ENCODE measurements around the gene PAN3.

PAN3 gene

GRCh38 chr13:28218679-28219078 is 80.3 kb downstream of the PAN3 start:
- Histone ChIP-seq H3K4me3 (no peak overlapping the region), H3K27ac (no peak overlapping the region)
- no peak for DNase-seq (ENCODE audit: low spot score)
- no peak for TF ChIP-seq CTCF (IDR thresholded peaks at IDR 0.05)

- Histone ChIP-seq H3K4me3 (no peak overlapping the region), H3K27ac (no peak overlapping the region)
- DNase-seq (ENCODE audit: low spot score) = no peak
- no peak for TF ChIP-seq CTCF (IDR thresholded peaks at IDR 0.05)
Measured at GRCh38 chr13:28219408-28220099, 81.2 kb downstream of the PAN3 start.

GRCh38 chr13:28220166-28220565 is 81.8 kb downstream of the PAN3 start:
- Histone ChIP-seq H3K27ac (no peak overlapping the region), H3K4me3 (no peak overlapping the region)
- no peak for DNase-seq (ENCODE audit: low spot score)
- TF ChIP-seq CTCF (IDR thresholded peaks at IDR 0.05) = no peak

GRCh38 chr13:28229522-28230411 is 91.4 kb downstream of the PAN3 start:
- TF ChIP-seq CTCF (IDR thresholded peaks at IDR 0.05) = no peak
- H3K4me3 ChIP-seq = no peak overlapping the region
- H3K27ac ChIP-seq = no peak overlapping the region
- DNase-seq (ENCODE audit: low spot score) = no peak

GRCh38 chr13:28231642-28232041 is 93.3 kb downstream of the PAN3 start:
- no peak for DNase-seq (ENCODE audit: low spot score)
- no peak for TF ChIP-seq CTCF (IDR thresholded peaks at IDR 0.05)
- Histone ChIP-seq H3K27ac (no peak overlapping the region), H3K4me3 (no peak overlapping the region)

- Histone ChIP-seq H3K27ac (no peak overlapping the region), H3K4me3 (no peak overlapping the region)
- TF ChIP-seq CTCF (IDR thresholded peaks at IDR 0.05) = no peak
- DNase-seq (ENCODE audit: low spot score) = no peak
Measured at GRCh38 chr13:28237944-28238343, 99.6 kb downstream of the PAN3 start.
